HepG2 (cell line): Measurements from ENCODE around the gene GRM1. TPM values are rescaled to one million over a fixed set of nuclear protein-coding genes. Genes with fewer than 3 reads are reported as not detected.

Source experiments
- ATAC-seq: fragments of 200-7000 bp; cut with Tn5 transposase; 3 replicates; pipeline ENCODE4 v1.9.1; 2020; ENCODE audit warnings: mild to moderate bottlenecking, moderate library complexity
- BruUV-seq: library from RNA; stranded (reverse); fragments of 400-500 nt; replicated peaks from 2 replicates; lab custom pipeline; 2021; lab: Mats Ljungman, UMichigan
- CTCF ChIA-PET: fragments of 300-600 bp; formaldehyde crosslinking; extraction: SDS; loops from one replicate; lab custom pipeline; 2021; ENCODE audit warnings: low total read pairs, inconsistent platforms, low intra/inter-chr PET ratio; lab: Yijun Ruan, JAX
- POLR2A ChIA-PET: fragments of 350-600 bp; sonication (Branson Sonifier 250); formaldehyde crosslinking; loops from one replicate; lab custom pipeline; 2020; ENCODE audit warnings: antibody characterized with exemption, inconsistent platforms; lab: Yijun Ruan, JAX
- DNase-seq: peaks from one replicate; pipeline ENCODE4 v3.0.0-alpha.2; 2015; ENCODE audit warnings: low spot score
- FAIRE-seq: peaks from 3 replicates; lab custom pipeline; 2011; peaks lifted over from hg19 to GRCh38; lab: Jason Lieb, UNC
- H2AFZ ChIP-seq: one replicate; pipeline ENCODE4 v1.6.1; 2011; ENCODE audit warnings: low read length, inconsistent platforms
- H3K27ac ChIP-seq: fragments of 300-600 bp; 3 replicates; pipeline ENCODE4 v1.8.0; 2011; ENCODE audit warnings: mixed run types, mild to moderate bottlenecking, mixed read lengths, low read length, inconsistent platforms; ENCODE audit not compliant: insufficient read depth; ENCODE audit errors: extremely low read length
- H3K27me3 ChIP-seq, 2 experiments: fragments of 200-600 bp in 1 of 2; 2 replicates in 1 of 2; 3 replicates in 1 of 2; pipeline versions ENCODE4 v1.6.0 to v1.8.0; 2011; ENCODE audit warnings: low read length in 2 of 2, mild to moderate bottlenecking in 2 of 2, moderate library complexity in 2 of 2, inconsistent platforms in 1 of 2; ENCODE audit not compliant: insufficient read depth in 2 of 2, control insufficient read depth in 1 of 2
- H3K36me3 ChIP-seq, 2 experiments: fragments of 200-600 bp in 1 of 2; replicated peaks in 1 of 2; 2 replicates in 1 of 2; 3 replicates in 1 of 2; pipeline versions ENCODE4 v1.5.1 to v1.8.0; 2011; ENCODE audit warnings: low read length in 2 of 2, inconsistent platforms in 1 of 2; ENCODE audit not compliant: insufficient read depth in 2 of 2, control insufficient read depth in 1 of 2
- H3K4me1 ChIP-seq: 2 replicates; pipeline ENCODE4 v1.5.1; 2012; ENCODE audit warnings: low read length, inconsistent platforms; ENCODE audit not compliant: insufficient read depth
- H3K4me2 ChIP-seq: 2 replicates; pipeline ENCODE4 v1.6.0; 2011; ENCODE audit warnings: low read depth, low read length, inconsistent platforms
- H3K4me3 ChIP-seq, 3 experiments: fragments of 200-600 bp in 1 of 3; sonication (generic), shearing (Covaris generic) in 1 of 3; replicated peaks in 1 of 3; 2 replicates each; pipeline ENCODE4 v1.5.1; 2011 to 2016; ENCODE audit warnings: low read length in 3 of 3, inconsistent platforms in 2 of 3, low read depth in 2 of 3, mild to moderate bottlenecking in 2 of 3, control low read depth in 1 of 3, mixed read lengths in 1 of 3; ENCODE audit not compliant: insufficient read depth in 1 of 3
- H3K79me2 ChIP-seq: one replicate; pipeline ENCODE4 v1.6.1; 2011; ENCODE audit warnings: low read length, inconsistent platforms; ENCODE audit not compliant: insufficient read depth
- H3K9ac ChIP-seq: 2 replicates; pipeline ENCODE4 v1.6.0; 2011; ENCODE audit warnings: mild to moderate bottlenecking, low read depth, low read length, inconsistent platforms; ENCODE audit not compliant: insufficient read depth
- H3K9me3 ChIP-seq: 2 replicates; pipeline ENCODE4 v1.5.1; 2012; ENCODE audit warnings: mild to moderate bottlenecking, low read length
- H4K20me1 ChIP-seq: 2 replicates; pipeline ENCODE4 v1.6.0; 2011; ENCODE audit warnings: inconsistent platforms, mild to moderate bottlenecking, low read length, moderate library complexity; ENCODE audit not compliant: insufficient read depth
- HDAC1 ChIP-seq: sonication (generic); formaldehyde crosslinking; IDR thresholded peaks from 2 replicates; pipeline ENCODE4 v1.5.1; 2020; ENCODE audit warnings: mild to moderate bottlenecking, missing genetic modification reagents
- MAFF ChIP-seq: IDR thresholded peaks from 2 replicates; pipeline ENCODE4 v1.6.1; 2011; ENCODE audit warnings: low read depth, low read length, improper control_type of control experiment
- MAFK ChIP-seq, 2 experiments: IDR thresholded peaks in 1 of 2; conservative IDR thresholded peaks in 1 of 2; 2 replicates each; pipeline ENCODE4 v1.6.1; 2011; ENCODE audit warnings: improper control_type of control experiment in 2 of 2, low read length in 2 of 2
- NAIF1 ChIP-seq: sonication (generic); formaldehyde crosslinking; IDR thresholded peaks from 2 replicates; pipeline ENCODE4 v1.5.0; 2020; ENCODE audit warnings: mild to moderate bottlenecking, missing genetic modification reagents, borderline replicate concordance
- NFE2L2 ChIP-seq: fragments of 150-350 bp; IDR thresholded peaks from 2 replicates; pipeline ENCODE4 v1.6.1; 2014; ENCODE audit warnings: low read length
- TBX3 ChIP-seq: fragments of 450-650 bp; IDR thresholded peaks from 2 replicates; pipeline ENCODE4 v1.6.1; 2017; ENCODE audit warnings: antibody characterized with exemption, mild to moderate bottlenecking, inconsistent platforms, borderline replicate concordance
- WGBS: methylation state at CpG from one replicate; pipeline ENCODE4 v1.1.6; 2017; ENCODE audit warnings: low lambda C conversion rate; 5-methylcytosine and 5-hydroxymethylcytosine counted together
- in situ Hi-C: cut with HindIII; loops from 2 replicates; pipeline ENCODE4 v1.10.0; 2017; ENCODE audit warnings: low pct_unique_long_range_greater_than_20kb; ENCODE audit not compliant: extremely low pct_ligation_motif_present
- intact Hi-C: fragments of 100-400 bp; cut with micrococcal nuclease; formaldehyde crosslinking; loops from one replicate; pipeline ENCODE4 v1.10.0; 2022; ENCODE audit not compliant: unreplicated experiment
- polyA plus RNA-seq, 8 experiments: library from polyadenylated mRNA; depleted of rRNA in 3 of 8; stranded (reverse) in 7 of 8; unstranded in 1 of 8; fragments of >200 nt; fragmentation: Illumina TruSeq in 4 of 8; extraction: Trizol in 4 of 8; gene quantifications; 2 replicates each; pipeline versions ENCODE4 v1.2.1 to v1.2.3, GENCODE V29; 2011 to 2016; ENCODE audit warnings: low read depth in 4 of 8, missing spikeins in 1 of 8, mixed read lengths in 1 of 8; ENCODE audit not compliant: insufficient read depth in 1 of 8
- total RNA-seq, 5 experiments: library from RNA; depleted of rRNA; stranded (reverse); fragments of >200 nt; fragmentation: Illumina TruSeq; extraction: Trizol; gene quantifications; 2 replicates each; pipeline ENCODE4 v1.2.3, GENCODE V29; 2016; ENCODE audit warnings: low read depth in 1 of 5
- TF ChIP-seq, protein P1 (sequence below), 2 experiments: IDR thresholded peaks; 2 replicates each; pipeline ENCODE4 v1.6.1; 2011 to 2012; ENCODE audit warnings: low read length in 2 of 2, borderline replicate concordance in 1 of 2, low read depth in 1 of 2, mild to moderate bottlenecking in 1 of 2, moderate library complexity in 1 of 2

Gene GRM1
- total and polyA plus RNA-seq, 2 of the 13 experiments (the other 11 are each of a cell fraction or from before 2014, with no cell fraction given): 0.09 TPM; not detected in 1

DNA sequence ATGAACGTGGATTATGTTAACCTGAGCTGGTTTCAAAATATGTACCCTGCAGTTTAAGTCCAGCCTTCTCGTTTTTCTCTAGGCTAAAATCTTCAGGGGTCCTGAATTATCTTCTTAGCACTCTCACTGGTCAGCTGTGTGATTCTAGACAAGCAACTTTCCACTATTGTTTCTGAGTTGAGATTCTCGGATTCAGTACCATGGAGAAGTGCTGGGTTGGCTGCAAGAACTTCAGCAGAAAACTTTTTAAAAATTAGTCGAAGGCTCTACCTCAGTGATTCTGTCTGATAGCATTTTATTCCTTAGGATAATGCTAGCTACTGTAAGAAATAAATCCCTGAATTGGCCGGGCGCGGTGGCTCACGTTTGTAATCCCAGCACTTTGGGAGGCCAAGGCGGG lies 173.7 kb downstream of the GRM1 start:
- TF ChIP-seq NAIF1 (CRISPR knock-in tag): no peak
- TF ChIP-seq, protein P1, sequence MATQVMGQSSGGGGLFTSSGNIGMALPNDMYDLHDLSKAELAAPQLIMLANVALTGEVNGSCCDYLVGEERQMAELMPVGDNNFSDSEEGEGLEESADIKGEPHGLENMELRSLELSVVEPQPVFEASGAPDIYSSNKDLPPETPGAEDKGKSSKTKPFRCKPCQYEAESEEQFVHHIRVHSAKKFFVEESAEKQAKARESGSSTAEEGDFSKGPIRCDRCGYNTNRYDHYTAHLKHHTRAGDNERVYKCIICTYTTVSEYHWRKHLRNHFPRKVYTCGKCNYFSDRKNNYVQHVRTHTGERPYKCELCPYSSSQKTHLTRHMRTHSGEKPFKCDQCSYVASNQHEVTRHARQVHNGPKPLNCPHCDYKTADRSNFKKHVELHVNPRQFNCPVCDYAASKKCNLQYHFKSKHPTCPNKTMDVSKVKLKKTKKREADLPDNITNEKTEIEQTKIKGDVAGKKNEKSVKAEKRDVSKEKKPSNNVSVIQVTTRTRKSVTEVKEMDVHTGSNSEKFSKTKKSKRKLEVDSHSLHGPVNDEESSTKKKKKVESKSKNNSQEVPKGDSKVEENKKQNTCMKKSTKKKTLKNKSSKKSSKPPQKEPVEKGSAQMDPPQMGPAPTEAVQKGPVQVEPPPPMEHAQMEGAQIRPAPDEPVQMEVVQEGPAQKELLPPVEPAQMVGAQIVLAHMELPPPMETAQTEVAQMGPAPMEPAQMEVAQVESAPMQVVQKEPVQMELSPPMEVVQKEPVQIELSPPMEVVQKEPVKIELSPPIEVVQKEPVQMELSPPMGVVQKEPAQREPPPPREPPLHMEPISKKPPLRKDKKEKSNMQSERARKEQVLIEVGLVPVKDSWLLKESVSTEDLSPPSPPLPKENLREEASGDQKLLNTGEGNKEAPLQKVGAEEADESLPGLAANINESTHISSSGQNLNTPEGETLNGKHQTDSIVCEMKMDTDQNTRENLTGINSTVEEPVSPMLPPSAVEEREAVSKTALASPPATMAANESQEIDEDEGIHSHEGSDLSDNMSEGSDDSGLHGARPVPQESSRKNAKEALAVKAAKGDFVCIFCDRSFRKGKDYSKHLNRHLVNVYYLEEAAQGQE (IDR thresholded peaks at IDR 0.05; ENCODE audit: borderline replicate concordance in 1 of 2, low read depth in 1 of 2, low read length in 2 of 2): peak in 1 of 2 experiments; percentile 30; a peak in 1 of 4 replicates
- WGBS: 34% methylated on average over 9 of the region's 9 CpGs
- Histone ChIP-seq H3K4me1 (no peaks in the 10 kb centered on the region), H4K20me1 (no peaks in the 10 kb centered on the region), H3K79me2 (no peaks in the 10 kb centered on the region), H3K4me3 (no peak overlapping the region), H3K4me2 (no peak overlapping the region), H3K36me3 (no peaks in the 10 kb centered on the region), H3K27ac (no peak overlapping the region), H3K27me3 (no peaks in the 10 kb centered on the region), H3K9me3 (no peaks in the 10 kb centered on the region), H3K9ac (no peak overlapping the region), H2AFZ (no peak overlapping the region)
- ATAC-seq (no peak), DNase-seq (no peak), FAIRE-seq (no peak)
- BruUV-seq: no TSS peak
- in situ Hi-C loops (no loop called here), intact Hi-C loops (no loop called here)
- CTCF ChIA-PET: no interaction called here
- POLR2A ChIA-PET: no interaction called here

DNA sequence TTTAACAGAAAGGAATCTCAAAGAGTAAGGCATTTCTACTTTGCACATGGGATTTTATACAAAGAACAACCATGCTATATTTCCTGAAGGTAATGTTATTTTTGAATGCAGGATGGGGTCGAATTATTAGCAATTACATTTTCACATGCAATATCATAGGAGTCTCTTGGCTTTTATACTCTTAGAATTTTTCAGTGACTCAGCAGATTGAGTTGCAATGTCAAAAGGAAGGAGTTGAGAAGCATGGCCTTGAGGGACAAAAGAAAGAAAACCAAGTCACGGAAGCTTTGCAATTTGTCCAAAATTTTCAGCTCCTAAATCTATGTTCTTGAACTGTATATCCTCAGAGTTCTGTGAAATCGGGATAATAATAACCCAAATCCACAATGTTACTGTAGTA lies 181.1 kb downstream of the GRM1 start:
- Histone ChIP-seq H2AFZ (no peak overlapping the region), H3K27me3 (no peaks in the 10 kb centered on the region)
- TF ChIP-seq MAFK (conservative IDR thresholded peaks at IDR 0.05 in 1 of 2, IDR thresholded peaks at IDR 0.05 in 1 of 2; ENCODE audit: low read length in 2 of 2) (peak; percentile 27 to 65; a peak in 3 of 4 replicates), HDAC1 (CRISPR knock-in tag) (no peak), MAFF (peak; percentile 13; the same call in 1 of the 2 replicates), NFE2L2 (peak; percentile 80), TBX3 (no peak)
- TF ChIP-seq, protein P1 (IDR thresholded peaks at IDR 0.05; ENCODE audit: borderline replicate concordance in 1 of 2, low read depth in 1 of 2, low read length in 2 of 2): no peak
- TF ChIP-seq, all 625 proteins: peak for 3
- H3K27ac ChIP-seq: no peak overlapping the region
- intact Hi-C loops: no loop called here
- no peaks in the 10 kb centered on the region for H3K36me3 ChIP-seq
- no peak for FAIRE-seq
- no peak overlapping the region for H3K4me3 ChIP-seq
- no peak overlapping the region for H3K9ac ChIP-seq
- no peak for ATAC-seq
- no peak for DNase-seq
- H3K4me1 ChIP-seq: no peaks in the 10 kb centered on the region
- H3K9me3 ChIP-seq: no peaks in the 10 kb centered on the region
- H3K4me2 ChIP-seq: no peak overlapping the region
- BruUV-seq: no TSS peak
- 20% methylated on average over 3 of the region's 3 CpGs for WGBS
- H4K20me1 ChIP-seq: no peaks in the 10 kb centered on the region
- CTCF ChIA-PET: no interaction called here
- POLR2A ChIA-PET: no interaction called here
- H3K79me2 ChIP-seq: no peaks in the 10 kb centered on the region
- in situ Hi-C loops: no loop called here
